OCI-LY3 (cell line): Measurements from ENCODE around the gene GRWD1.
A peak's percentile ranks its signal among the peaks of the same experiment; 100 is the strongest.

ENCODE experiments used
- H2AFZ ChIP-seq: fragments of 200-600, 300-600 bp; shearing (Covaris generic); 2 replicates; pipeline ENCODE4 v1.6.0; 2014; ENCODE audit warnings: antibody characterized with exemption, low read depth, low read length
- H3K27ac ChIP-seq: fragments of 200-600, 300-600 bp; sonication (generic); 2 replicates; pipeline ENCODE4 v1.5.1; 2014; ENCODE audit warnings: mild to moderate bottlenecking, low read length, moderate library complexity, mixed read lengths
- H3K27me3 ChIP-seq: fragments of 200-600, 300-600 bp; sonication (generic); 2 replicates; pipeline ENCODE4 v1.6.1; 2014; ENCODE audit warnings: low read depth, low read length, mixed read lengths
- H3K36me3 ChIP-seq: fragments of 200-600, 300-600 bp; sonication (generic); replicated peaks from 2 replicates; pipeline ENCODE3; 2014; ENCODE audit warnings: low read depth, low read length, mixed read lengths
- H3K4me1 ChIP-seq: fragments of 300-600, 200-600 bp; sonication (generic); 2 replicates; pipeline ENCODE4 v1.6.1; 2014; ENCODE audit warnings: low read length, mixed read lengths
- H3K4me2 ChIP-seq: fragments of 200-600, 300-600 bp; sonication (generic); 2 replicates; pipeline ENCODE4 v1.6.1; 2014; ENCODE audit warnings: low read length, mixed read lengths
- H3K4me3 ChIP-seq: fragments of 300-600, 200-600 bp; sonication (generic); 2 replicates; pipeline ENCODE4 v1.5.1; 2014; ENCODE audit warnings: antibody characterized with exemption, mild to moderate bottlenecking, low read length, moderate library complexity
- H3K79me2 ChIP-seq: fragments of 300-600, 200-600 bp; shearing (Covaris generic); 2 replicates; pipeline ENCODE4 v1.6.1; 2014; ENCODE audit warnings: mild to moderate bottlenecking, low read length, mixed read lengths
- H3K9ac ChIP-seq: fragments of 300-600, 200-600 bp; shearing (Covaris generic); 2 replicates; pipeline ENCODE4 v1.6.0; 2014; ENCODE audit warnings: mild to moderate bottlenecking, low read length, moderate library complexity
- H3K9me3 ChIP-seq: fragments of 200-600, 300-600 bp; shearing (Covaris generic); 2 replicates; pipeline ENCODE4 v1.6.1; 2014; ENCODE audit warnings: low read length, mixed read lengths; ENCODE audit not compliant: insufficient read depth
- H4K20me1 ChIP-seq: fragments of 200-600, 300-600 bp; sonication (generic); 2 replicates; pipeline ENCODE4 v1.6.1; 2016; ENCODE audit warnings: low read length, mixed read lengths; ENCODE audit not compliant: insufficient read depth
- EZH2phosphoT487 ChIP-seq: fragments of 200-600 bp; shearing (Covaris generic); IDR thresholded peaks from 2 replicates; pipeline ENCODE4 v1.6.1; 2018; ENCODE audit warnings: antibody characterized with exemption, mixed run types, low read depth
- TF ChIP-seq, protein P1 (sequence below): fragments of 200-600, 300-600 bp; sonication (generic); IDR thresholded peaks from 2 replicates; pipeline ENCODE4 v1.5.1; 2014; ENCODE audit warnings: antibody characterized with exemption, low read length, low read depth

The GRWD1 gene

DNA sequence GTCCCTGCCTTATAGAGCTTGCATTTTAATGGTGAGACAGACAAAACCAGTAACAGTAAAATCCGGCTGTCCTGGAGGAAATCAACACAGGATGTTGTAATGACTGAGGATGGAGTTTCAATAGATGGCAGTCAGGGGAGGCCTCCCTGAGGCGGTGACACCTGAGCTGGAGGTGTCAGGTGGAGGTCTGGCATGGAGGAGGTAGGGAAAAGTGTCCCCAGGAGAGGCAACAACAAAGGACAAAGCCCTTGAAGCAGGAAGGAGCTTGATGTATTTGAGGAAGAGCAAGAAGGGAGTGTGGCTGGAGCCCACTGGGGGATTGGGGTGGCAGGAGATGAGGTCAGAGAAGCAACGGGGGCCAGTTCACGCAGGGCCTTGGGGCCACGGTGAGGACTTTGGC is 44.5 kb upstream of the GRWD1 start:
- Histone ChIP-seq H4K20me1 (no peaks in the 10 kb centered on the region), H3K79me2 (no peaks in the 10 kb centered on the region), H2AFZ (no peak overlapping the region), H3K4me3 (no peak overlapping the region), H3K4me1 (peaks cover 19% of the 10 kb centered on the region), H3K4me2 (no peak overlapping the region), H3K27ac (no peak overlapping the region), H3K9ac (no peak overlapping the region), H3K9me3 (no peaks in the 10 kb centered on the region), H3K36me3 (no peaks in the 10 kb centered on the region), H3K27me3 (peaks cover 18% of the 10 kb centered on the region)
- TF ChIP-seq, protein P1, sequence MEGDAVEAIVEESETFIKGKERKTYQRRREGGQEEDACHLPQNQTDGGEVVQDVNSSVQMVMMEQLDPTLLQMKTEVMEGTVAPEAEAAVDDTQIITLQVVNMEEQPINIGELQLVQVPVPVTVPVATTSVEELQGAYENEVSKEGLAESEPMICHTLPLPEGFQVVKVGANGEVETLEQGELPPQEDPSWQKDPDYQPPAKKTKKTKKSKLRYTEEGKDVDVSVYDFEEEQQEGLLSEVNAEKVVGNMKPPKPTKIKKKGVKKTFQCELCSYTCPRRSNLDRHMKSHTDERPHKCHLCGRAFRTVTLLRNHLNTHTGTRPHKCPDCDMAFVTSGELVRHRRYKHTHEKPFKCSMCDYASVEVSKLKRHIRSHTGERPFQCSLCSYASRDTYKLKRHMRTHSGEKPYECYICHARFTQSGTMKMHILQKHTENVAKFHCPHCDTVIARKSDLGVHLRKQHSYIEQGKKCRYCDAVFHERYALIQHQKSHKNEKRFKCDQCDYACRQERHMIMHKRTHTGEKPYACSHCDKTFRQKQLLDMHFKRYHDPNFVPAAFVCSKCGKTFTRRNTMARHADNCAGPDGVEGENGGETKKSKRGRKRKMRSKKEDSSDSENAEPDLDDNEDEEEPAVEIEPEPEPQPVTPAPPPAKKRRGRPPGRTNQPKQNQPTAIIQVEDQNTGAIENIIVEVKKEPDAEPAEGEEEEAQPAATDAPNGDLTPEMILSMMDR, result no peak
- no peak for TF ChIP-seq EZH2phosphoT487

DNA sequence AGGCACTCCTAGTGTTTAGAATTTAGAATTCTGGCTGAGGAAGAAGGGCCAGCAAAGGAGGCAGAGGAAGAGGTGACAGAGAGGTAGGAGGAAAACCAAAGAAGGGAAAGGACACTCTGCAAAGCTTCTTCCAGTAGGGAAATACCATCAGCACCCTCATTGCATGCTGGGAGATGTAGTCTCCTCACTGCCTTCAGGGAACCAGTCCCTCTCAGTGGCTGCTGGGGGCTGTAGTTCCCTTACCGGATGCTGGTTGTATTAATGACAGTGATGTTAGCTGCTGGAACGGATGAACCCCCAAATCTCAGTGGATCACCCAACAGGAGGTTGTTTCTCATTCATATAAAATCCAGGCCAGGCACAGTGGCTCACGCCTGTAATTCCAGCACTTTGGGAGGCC is 42.2 kb upstream of the GRWD1 start:
- peaks cover 8% of the 10 kb centered on the region; the same call in 1 of the 2 replicates for H3K27me3 ChIP-seq
- H3K4me3 ChIP-seq, result no peak overlapping the region
- H3K9ac ChIP-seq, result no peak overlapping the region
- H3K9me3 ChIP-seq, result no peaks in the 10 kb centered on the region
- H3K4me1 ChIP-seq, result peaks cover 19% of the 10 kb centered on the region
- H3K27ac ChIP-seq, result no peak overlapping the region
- no peaks in the 10 kb centered on the region for H3K36me3 ChIP-seq
- TF ChIP-seq, protein P1, result no peak
- no peak for TF ChIP-seq EZH2phosphoT487
- no peaks in the 10 kb centered on the region for H4K20me1 ChIP-seq
- no peaks in the 10 kb centered on the region for H3K79me2 ChIP-seq
- H2AFZ ChIP-seq, result peak overlapping the region; percentile 17; the same call in 1 of the 2 replicates
- H3K4me2 ChIP-seq, result no peak overlapping the region

DNA sequence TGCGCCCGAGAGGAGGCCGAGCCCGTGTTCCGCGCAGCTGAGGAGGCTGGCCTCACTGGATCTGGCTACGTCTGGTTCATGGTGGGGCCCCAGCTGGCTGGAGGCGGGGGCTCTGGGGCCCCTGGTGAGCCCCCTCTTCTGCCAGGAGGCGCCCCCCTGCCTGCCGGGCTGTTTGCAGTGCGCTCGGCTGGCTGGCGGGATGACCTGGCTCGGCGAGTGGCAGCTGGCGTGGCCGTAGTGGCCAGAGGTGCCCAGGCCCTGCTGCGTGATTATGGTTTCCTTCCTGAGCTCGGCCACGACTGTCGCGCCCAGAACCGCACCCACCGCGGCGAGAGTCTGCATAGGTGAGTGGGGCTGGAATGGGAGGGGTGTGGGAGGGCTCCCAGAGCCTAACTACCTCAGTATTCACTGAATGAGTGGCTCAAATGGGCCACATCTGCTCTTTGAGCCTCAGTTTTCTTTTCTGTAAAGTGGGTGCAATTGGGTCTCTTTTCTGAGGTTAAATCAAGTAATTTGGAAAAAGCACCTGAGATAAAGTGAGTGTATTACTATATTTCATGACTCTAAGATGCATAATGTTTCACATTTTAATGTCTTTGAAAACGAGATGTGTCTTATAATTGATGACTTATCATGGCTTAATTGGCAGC is 40.6 kb upstream of the GRWD1 start:
- Histone ChIP-seq H3K9me3 (no peaks in the 10 kb centered on the region), H3K4me3 (no peak overlapping the region), H3K4me2 (0 out of 2 replicates have a peak overlapping the region, but pooled peaks have one; percentile 18), H3K79me2 (no peaks in the 10 kb centered on the region), H3K27ac (no peak overlapping the region), H3K4me1 (peaks cover 15% of the 10 kb centered on the region), H3K36me3 (no peaks in the 10 kb centered on the region), H4K20me1 (no peaks in the 10 kb centered on the region), H3K9ac (no peak overlapping the region), H2AFZ (no peak overlapping the region), H3K27me3 (peaks cover 8% of the 10 kb centered on the region; the same call in 1 of the 2 replicates)
- no peak for TF ChIP-seq EZH2phosphoT487
- TF ChIP-seq, protein P1, result no peak

DNA sequence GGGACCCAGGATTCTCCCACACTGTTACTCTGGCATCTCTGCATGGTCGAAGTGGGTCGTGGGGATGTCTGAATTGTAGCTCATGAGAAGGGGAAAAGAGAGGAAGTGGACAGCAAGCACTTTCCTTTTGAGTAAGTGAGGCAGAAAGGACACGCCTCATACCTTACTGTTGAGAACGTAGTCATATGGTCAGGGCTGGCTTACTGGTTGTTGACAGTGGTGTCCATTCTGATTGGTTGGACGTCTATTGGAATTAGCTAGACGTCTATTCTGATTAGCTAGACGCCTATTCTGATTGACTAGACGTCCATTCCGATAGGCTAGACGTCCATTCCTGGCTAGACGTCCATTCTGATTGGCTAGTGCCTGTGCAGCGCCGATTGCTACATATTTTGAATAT is 39.9 kb upstream of the GRWD1 start:
- Histone ChIP-seq H3K9me3 (no peaks in the 10 kb centered on the region), H4K20me1 (no peaks in the 10 kb centered on the region), H2AFZ (peak overlapping the region; percentile 12; the same call in 1 of the 2 replicates), H3K27me3 (peaks cover 8% of the 10 kb centered on the region; the same call in 1 of the 2 replicates), H3K4me3 (no peak overlapping the region), H3K4me1 (peaks cover 12% of the 10 kb centered on the region), H3K79me2 (no peaks in the 10 kb centered on the region), H3K9ac (no peak overlapping the region), H3K36me3 (no peaks in the 10 kb centered on the region), H3K4me2 (0 out of 2 replicates have a peak overlapping the region, but pooled peaks have one; percentile 18), H3K27ac (no peak overlapping the region)
- TF ChIP-seq, protein P1, result no peak
- no peak for TF ChIP-seq EZH2phosphoT487
